Femur (tissue), 1 donor: ENCODE results near the gene DENND6B.

ENCODE experiments used
- DNase-seq: peaks from one replicate; pipeline ENCODE4 v3.0.0-alpha.2; 2017

The DENND6B gene

GRCh38 chr22:50269573-50269969, 57.2 kb downstream of the DENND6B start:
- DNase-seq = no peak

- no peak for DNase-seq
Measured at GRCh38 chr22:50268655-50269113, 58.1 kb downstream of the DENND6B start.

- peak; percentile 76 for DNase-seq
Measured at GRCh38 chr22:50267591-50268390, 59.0 kb downstream of the DENND6B start.

GRCh38 chr22:50266994-50267393, 59.8 kb downstream of the DENND6B start:
- DNase-seq = no peak

- DNase-seq = no peak
Measured at GRCh38 chr22:50264946-50265669, 61.7 kb downstream of the DENND6B start.

GRCh38 chr22:50264104-50264745, 62.6 kb downstream of the DENND6B start:
- DNase-seq = no peak

GRCh38 chr22:50262973-50263617, 63.7 kb downstream of the DENND6B start:
- DNase-seq = no peak

- DNase-seq = no peak
Measured at GRCh38 chr22:50262460-50262911, 64.3 kb downstream of the DENND6B start.

- DNase-seq = no peak
Measured at GRCh38 chr22:50261615-50262459, 65.0 kb downstream of the DENND6B start, which contains the start of gene MAPK12. MAPK12 (minus strand) TSS chr22:50261683; CDS start chr22:50261509, 174 bp downstream.

- DNase-seq = peak; percentile 62
Measured at GRCh38 chr22:50260801-50261614, 65.8 kb downstream of the DENND6B start.

GRCh38 chr22:50260434-50260800, 66.4 kb downstream of the DENND6B start:
- DNase-seq = no peak

GRCh38 chr22:50259302-50259701, 67.5 kb downstream of the DENND6B start:
- no peak for DNase-seq
